Body of pancreas (tissue), 4 donors: ENCODE measurements around the gene TLX2. TPM values are rescaled to one million over a fixed set of nuclear protein-coding genes. Genes with fewer than 3 reads are reported as not detected.

Experiments used
- ATAC-seq: fragments of 150-250 bp; one replicate; pipeline ENCODE4 v1.9.1; 2016
- DNase-seq, 4 donors: peaks; one replicate each; pipeline ENCODE4 v3.0.0-alpha.2; 2019
- H3K27ac ChIP-seq, 4 donors: fragments of 200-600 bp; sonication (generic); 1 replicate in 3 of 4; 2 replicates in 1 of 4; pipeline versions ENCODE4 v1.5.1 to v1.6.1; 2016 to 2019; ENCODE audit warnings: mild to moderate bottlenecking in 1 of 4, mixed read lengths in 1 of 4, moderate library complexity in 1 of 4
- H3K27me3 ChIP-seq, 2 donors: fragments of 200-600 bp; sonication (generic); one replicate each; pipeline ENCODE4 v1.6.0; 2016; ENCODE audit warnings: mild to moderate bottlenecking in 1 of 2
- H3K36me3 ChIP-seq, 2 donors: fragments of 200-600 bp; sonication (generic); replicated peaks in 1 of 2; 2 replicates each; pipeline ENCODE4 v1.5.1; 2016; ENCODE audit warnings: low read depth in 2 of 2; ENCODE audit not compliant: insufficient read depth in 1 of 2
- H3K4me1 ChIP-seq: fragments of 200-600 bp; sonication (generic); one replicate; pipeline ENCODE4 v1.6.0; 2016
- H3K4me3 ChIP-seq, 2 donors: fragments of 200-600 bp; sonication (generic); 1 replicate in 1 of 2; 2 replicates in 1 of 2; pipeline ENCODE4 v1.5.1; 2016 to 2019
- H3K9me3 ChIP-seq, 3 donors: fragments of 200-600 bp; sonication (generic); 1 replicate in 2 of 3; 2 replicates in 1 of 3; pipeline ENCODE4 v1.5.1; 2016
- CTCF ChIP-seq, 7 experiments: fragments of 450-650 bp in 4 of 7; fragments of 200-600 bp in 3 of 7; sonication (generic) in 3 of 7; IDR thresholded peaks; one replicate each; pipeline ENCODE4 v1.5.1; 2016 to 2019; ENCODE audit warnings: antibody characterized with exemption in 7 of 7
- POLR2A ChIP-seq, 3 donors: fragments of 450-650 bp; IDR thresholded peaks; one replicate each; pipeline ENCODE4 v1.6.1; 2016; ENCODE audit warnings: antibody characterized with exemption in 3 of 3, mild to moderate bottlenecking in 2 of 3
- WGBS, 2 donors: methylation state at CpG; one replicate each; pipeline ENCODE4 v1.1.5; 2017; 5-methylcytosine and 5-hydroxymethylcytosine counted together
- intact Hi-C: fragments of 100-400 bp; cut with DNase I; formaldehyde crosslinking; loops from one replicate; pipeline ENCODE4 v1.15.1; 2023
- total RNA-seq, 2 donors: library from RNA; depleted of rRNA; stranded (reverse); fragments of >200 nt; gene quantifications; one replicate each; pipeline ENCODE4 v1.1.0, GENCODE V29; 2016

The TLX2 gene
- total RNA-seq, 2 donors from 2014 or later = not detected

- Histone ChIP-seq H3K36me3 (no peaks in the 10 kb centered on the region), H3K27ac (no peak overlapping the region), H3K4me3 (no peak overlapping the region), H3K9me3 (no peaks in the 10 kb centered on the region), H3K4me1 (peaks cover 12% of the 10 kb centered on the region), H3K27me3 (no peaks in the 10 kb centered on the region)
- intact Hi-C loops = no loop called here
- TF ChIP-seq CTCF (IDR thresholded peaks at IDR 0.05) (no peak), POLR2A (IDR thresholded peaks at IDR 0.05) (no peak)
- WGBS, 2 donors = 71 to 75% methylated on average over 10 to 12 of the region's 12 CpGs
- no peak for ATAC-seq
- no peak for DNase-seq
Observed at GRCh38 chr2:74534411-74534810, 20.2 kb downstream of the TLX2 start.

GRCh38 chr2:74535440-74535965 lies 21.3 kb downstream of the TLX2 start:
- ATAC-seq = no peak
- intact Hi-C loops = no loop called here
- Histone ChIP-seq H3K27ac (no peak overlapping the region), H3K27me3 (no peaks in the 10 kb centered on the region), H3K9me3 (no peaks in the 10 kb centered on the region), H3K4me3 (no peak overlapping the region), H3K4me1 (peaks cover 9% of the 10 kb centered on the region), H3K36me3 (no peaks in the 10 kb centered on the region)
- no peak for TF ChIP-seq CTCF (IDR thresholded peaks at IDR 0.05)
- no peak for TF ChIP-seq POLR2A (IDR thresholded peaks at IDR 0.05)
- WGBS, 2 donors = 73 to 74% methylated on average over 6 to 10 of the region's 10 CpGs
- DNase-seq = no peak

- TF ChIP-seq CTCF (IDR thresholded peaks at IDR 0.05) = no peak
- no peak for TF ChIP-seq POLR2A (IDR thresholded peaks at IDR 0.05)
- intact Hi-C loops = no loop called here
- 72 to 73% methylated on average over 21 to 23 of the region's 23 CpGs for WGBS, 2 donors
- H3K9me3 ChIP-seq = no peaks in the 10 kb centered on the region
- no peaks in the 10 kb centered on the region for H3K27me3 ChIP-seq
- H3K4me1 ChIP-seq = peaks cover under 1% of the 10 kb centered on the region
- H3K36me3 ChIP-seq = no peaks in the 10 kb centered on the region
- no peak for DNase-seq
- H3K27ac ChIP-seq = no peak overlapping the region
- ATAC-seq = no peak
- H3K4me3 ChIP-seq = no peak overlapping the region
Observed at GRCh38 chr2:74536166-74536950, 22.1 kb downstream of the TLX2 start.

GRCh38 chr2:74537140-74537539 lies 22.9 kb downstream of the TLX2 start:
- WGBS, 2 donors = 38 to 48% methylated on average over 4 of the region's 4 CpGs
- H3K36me3 ChIP-seq = no peaks in the 10 kb centered on the region
- no peak for DNase-seq
- H3K4me1 ChIP-seq = no peaks in the 10 kb centered on the region
- no peak overlapping the region for H3K27ac ChIP-seq
- ATAC-seq = no peak
- no peaks in the 10 kb centered on the region for H3K27me3 ChIP-seq
- no peak for TF ChIP-seq POLR2A (IDR thresholded peaks at IDR 0.05)
- TF ChIP-seq CTCF (IDR thresholded peaks at IDR 0.05) = no peak
- no peaks in the 10 kb centered on the region for H3K9me3 ChIP-seq
- no peak overlapping the region for H3K4me3 ChIP-seq
- intact Hi-C loops = no loop called here
